Psoas muscle (tissue), 8 donors: Measurements from ENCODE around the gene PPM1J. TPM values are rescaled to one million over a fixed set of nuclear protein-coding genes. Genes with fewer than 3 reads are reported as not detected.

Source experiments
- ATAC-seq, 4 donors: fragments of 200-7000 bp; cut with Tn5 transposase; one replicate each; pipeline ENCODE4 v1.9.1; 2020; ENCODE audit warnings: moderate library complexity in 3 of 4, mild to moderate bottlenecking in 2 of 4
- DNase-seq, 2 donors: peaks; one replicate each; pipeline ENCODE4 v3.0.0-alpha.2; 2020
- H3K27ac ChIP-seq: fragments of 200-600 bp; one replicate; pipeline ENCODE4 v1.8.0; 2022
- H3K27me3 ChIP-seq, 3 donors: fragments of 200-600 bp in 1 of 3; one replicate each; pipeline versions ENCODE4 v1.6.1 to v1.8.0; 2013 to 2022; ENCODE audit warnings: low read length in 2 of 3, mild to moderate bottlenecking in 2 of 3, moderate library complexity in 1 of 3; ENCODE audit not compliant: insufficient read depth in 3 of 3
- H3K36me3 ChIP-seq, 2 donors: fragments of 200-600 bp in 1 of 2; one replicate each; pipeline versions ENCODE4 v1.6.1 to v1.8.0; 2013 to 2022; ENCODE audit warnings: low read depth in 1 of 2, mild to moderate bottlenecking in 1 of 2, moderate library complexity in 1 of 2; ENCODE audit not compliant: insufficient read depth in 1 of 2
- H3K4me1 ChIP-seq: fragments of 200-600 bp; one replicate; pipeline ENCODE4 v1.8.0; 2022
- H3K4me3 ChIP-seq: fragments of 200-600 bp; one replicate; pipeline ENCODE4 v1.8.0; 2022; ENCODE audit warnings: mild to moderate bottlenecking
- H3K9me3 ChIP-seq: fragments of 200-600 bp; one replicate; pipeline ENCODE4 v1.8.0; 2022
- CTCF ChIP-seq: fragments of 200-600 bp; IDR thresholded peaks from one replicate; pipeline ENCODE4 v1.8.0; 2022; ENCODE audit warnings: antibody characterized with exemption
- WGBS, 3 donors: extraction: QIAGEN DNeasy Blood & Tissue Kit; methylation state at CpG; one replicate each; pipeline versions ENCODE4 v1.1.6 to v1.1.7; 2013; 5-methylcytosine and 5-hydroxymethylcytosine counted together
- intact Hi-C, 2 donors: fragments of 100-400 bp; cut with DNase I; formaldehyde crosslinking; loops; one replicate each; pipeline versions ENCODE4 v1.11.0 to v1.14.2; 2022
- polyA plus RNA-seq, 3 donors: library from polyadenylated mRNA; stranded (reverse); fragments of 200-250 nt; gene quantifications; one replicate each; pipeline ENCODE4 v1.2.3, GENCODE V29; 2013
- total RNA-seq, 4 donors: library from RNA; stranded (reverse); fragmentation: NEBNext Ultra II Directional in 2 of 4; extraction: Animal tissue kit (Norgen Biotek cat#: 25700) in 2 of 4; gene quantifications; one replicate each; pipeline versions ENCODE4 v1.2.1 to v1.2.4, GENCODE V29; 2021 to 2023
- donor health status: healthy with polysubstance abuse.
- donor health status: DM: no; HTN: no; CAD: no; lungs with moderate emphysema.
- donor health status: Bipolar disorder and iron deficiency.
- donor health status: healthy.
- donor health status: DM: yes; HTN: yes; CAD: no.
- donor health status: DM: no; HTN: no; CAD: no.
- donor health status: DM: no; HTN: no; CAD: no.
- donor health status: DM: yes; HTN: yes; CAD: no.

Gene PPM1J
- total and polyA plus RNA-seq, 7 donors, result 4.1 to 8.8 (median 6.0) TPM

GRCh38 chr1:112759228-112759627, 44.1 kb upstream of the PPM1J start:
- DNase-seq (no peak), ATAC-seq (no peak)
- TF ChIP-seq CTCF, result no peak
- no peak overlapping the region for H3K4me3 ChIP-seq
- H3K27ac ChIP-seq, result no peak overlapping the region
- peaks cover 0 to 8% (median 0%) of the 10 kb centered on the region in 3 donors for H3K27me3 ChIP-seq
- no peaks in the 10 kb centered on the region for H3K36me3 ChIP-seq
- no peaks in the 10 kb centered on the region for H3K4me1 ChIP-seq
- intact Hi-C loops, result no loop called here
- no peaks in the 10 kb centered on the region for H3K9me3 ChIP-seq
- WGBS, 3 donors, result 68 to 73% (median 72%) methylated on average over 6 of the region's 6 CpGs

GRCh38 chr1:112754116-112754628, 39.0 kb upstream of the PPM1J start:
- no peak for TF ChIP-seq CTCF
- Histone ChIP-seq H3K4me3 (no peak overlapping the region), H3K4me1 (no peaks in the 10 kb centered on the region), H3K27me3 (peaks cover 0 to 10% (median 2%) of the 10 kb centered on the region in 3 donors), H3K27ac (no peak overlapping the region), H3K36me3 (no peaks in the 10 kb centered on the region), H3K9me3 (no peaks in the 10 kb centered on the region)
- ATAC-seq, result no peak
- 0 to 44% (median 0%) methylated on average over 1 of the region's 1 CpG for WGBS, 3 donors
- DNase-seq, result no peak
- intact Hi-C loops, result no loop called here

- WGBS, 3 donors, result 89 to 94% (median 90%) methylated on average over 12 of the region's 12 CpGs
- H3K36me3 ChIP-seq, result no peaks in the 10 kb centered on the region
- H3K4me1 ChIP-seq, result peaks cover 8% of the 10 kb centered on the region
- TF ChIP-seq CTCF, result no peak
- intact Hi-C loops, result no loop called here
- DNase-seq (no peak), ATAC-seq (no peak)
- no peak overlapping the region for H3K27ac ChIP-seq
- peaks cover 0 to 24% (median 13%) of the 10 kb centered on the region in 3 donors for H3K27me3 ChIP-seq
- no peaks in the 10 kb centered on the region for H3K9me3 ChIP-seq
- no peak overlapping the region for H3K4me3 ChIP-seq
These were observed 33.3 kb upstream of the PPM1J start for GRCh38 chr1:112748396-112748795.

GRCh38 chr1:112744009-112744578, 29.0 kb upstream of the PPM1J start:
- no peak overlapping the region for H3K27ac ChIP-seq
- TF ChIP-seq CTCF, result peak; percentile 12
- peak overlapping the region; percentile 43 for H3K4me3 ChIP-seq
- H3K36me3 ChIP-seq, result no peaks in the 10 kb centered on the region
- H3K4me1 ChIP-seq, result peaks cover 8% of the 10 kb centered on the region
- no peaks in the 10 kb centered on the region for H3K9me3 ChIP-seq
- DNase-seq (no peak), ATAC-seq (peak; percentile 57 to 70 (median 62))
- peaks cover 0 to 41% (median 21%) of the 10 kb centered on the region in 3 donors for H3K27me3 ChIP-seq
- intact Hi-C loops, result no loop called here
- 1 to 3% (median 2%) methylated on average over 48 to 58 of the region's 58 CpGs for WGBS, 3 donors
